ENCODE data around the gene OR12D1. TPM values are rescaled to one million over a fixed set of nuclear protein-coding genes. Genes with fewer than 3 reads are reported as not detected.
"Not testable (repeated sequence)": the region's sequence is repeated elsewhere in the genome, so short reads cannot be mapped to it uniquely, and the experiment has no call there.

The OR12D1 gene
- total RNA-seq, 6 experiments from 2014 or later, result not detected

- no peak overlapping the region for H3K27ac Mint-ChIP-seq
- no peak for TF ChIP-seq CTCF (IDR thresholded peaks at IDR 0.05)
These were observed 10.3 kb downstream of the OR12D1 start for GRCh38 chr6:29425075-29425474.

DNA sequence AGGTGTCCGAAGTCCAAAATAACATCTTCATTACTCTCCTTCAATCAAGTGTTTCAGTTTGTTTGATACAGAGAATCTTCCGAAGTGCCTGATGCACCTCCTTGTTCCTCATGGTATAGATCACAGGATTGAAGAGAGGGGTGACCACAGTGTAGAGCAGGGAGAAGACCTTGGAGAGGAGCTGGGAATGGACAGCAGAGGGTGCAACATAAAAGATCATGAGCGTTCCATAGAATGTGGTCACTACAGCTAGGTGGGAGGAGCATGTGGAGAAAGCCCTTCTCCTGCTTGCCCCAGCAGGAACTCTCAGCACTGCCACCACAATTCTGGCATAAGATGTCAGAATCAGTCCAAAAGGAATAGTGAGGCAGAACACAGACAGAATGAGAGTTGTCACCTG is 11.9 kb downstream of the OR12D1 start:
- no peak for TF ChIP-seq CTCF (IDR thresholded peaks at IDR 0.05)
- H3K27ac Mint-ChIP-seq, result no peak overlapping the region
- H3K27me3 Mint-ChIP-seq (ENCODE audit: insufficient read depth), result no peaks in the 10 kb centered on the region; the same call in 1 of the 2 replicates
- H3K9me3 Mint-ChIP-seq, result peaks cover 36% of the 10 kb centered on the region
- H3K4me1 Mint-ChIP-seq (ENCODE audit: low read depth), result no peaks in the 10 kb centered on the region
- H3K4me3 Mint-ChIP-seq, result no peak overlapping the region
- H3K36me3 Mint-ChIP-seq (ENCODE audit: low read depth), result no peaks in the 10 kb centered on the region
- DNase-seq, result no peak

More at GRCh38 chr6:29425075-29425474, 10.3 kb downstream of the OR12D1 start:
- Mint-ChIP-seq H3K36me3 (ENCODE audit: low read depth) (no peaks in the 10 kb centered on the region), H3K27me3 (ENCODE audit: insufficient read depth) (no peaks in the 10 kb centered on the region; the same call in 1 of the 2 replicates), H3K9me3 (peaks cover 38% of the 10 kb centered on the region), H3K4me3 (no peak overlapping the region), H3K4me1 (ENCODE audit: low read depth) (no peaks in the 10 kb centered on the region)
- DNase-seq, result no peak

- H3K4me3 Mint-ChIP-seq; H3K36me3 Mint-ChIP-seq (ENCODE audit: low read depth); H3K27ac Mint-ChIP-seq; H3K27me3 Mint-ChIP-seq (ENCODE audit: insufficient read depth); DNase-seq; H3K4me1 Mint-ChIP-seq (ENCODE audit: low read depth): not testable (repeated sequence)
- H3K9me3 Mint-ChIP-seq, result peaks cover 61% of the 10 kb centered on the region
These were observed 22.0 kb downstream of the OR12D1 start for GRCh38 chr6:29436730-29437129.

DNA sequence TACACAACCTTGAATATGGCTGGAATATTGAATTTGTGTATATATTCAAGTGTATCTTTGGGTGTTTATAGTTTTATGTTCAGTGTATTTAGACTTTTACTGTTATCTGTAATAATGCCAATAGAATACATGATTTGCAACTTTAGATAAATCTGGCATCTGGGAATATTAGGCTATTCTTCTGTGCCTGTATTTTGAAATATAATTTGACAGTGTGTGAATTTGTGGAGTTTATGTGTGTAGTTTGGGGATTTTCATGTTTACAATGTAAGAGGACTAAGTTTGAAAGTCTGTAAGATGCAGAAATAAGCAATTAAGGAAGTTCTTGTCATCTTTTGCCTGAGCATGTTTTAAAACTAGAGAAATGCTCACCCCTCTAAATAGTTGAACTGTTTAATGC is 24.3 kb downstream of the OR12D1 start, which contains the start of gene OR10C1:
Gene OR10C1, plus strand, starts transcription at position 301 of the 400 bp plus-strand sequence. CDS start 710 bp downstream, outside the sequence.
- H3K9me3 Mint-ChIP-seq, result peaks cover 53% of the 10 kb centered on the region
- H3K4me1 Mint-ChIP-seq (ENCODE audit: low read depth), result no peaks in the 10 kb centered on the region
- no peaks in the 10 kb centered on the region for H3K36me3 Mint-ChIP-seq (ENCODE audit: low read depth)
- H3K27ac Mint-ChIP-seq, result no peak within 1 kb of the TSS
- H3K4me3 Mint-ChIP-seq, result no peak within 1 kb of the TSS
- DNase-seq, result no peak
- no peak for TF ChIP-seq CTCF (IDR thresholded peaks at IDR 0.05)
- no peaks in the 10 kb centered on the region for H3K27me3 Mint-ChIP-seq (ENCODE audit: insufficient read depth)

- H3K4me1 Mint-ChIP-seq (ENCODE audit: low read depth), result no peaks in the 10 kb centered on the region
- DNase-seq, result no peak
- H3K4me3 Mint-ChIP-seq, result no peak overlapping the region
- H3K27me3 Mint-ChIP-seq (ENCODE audit: insufficient read depth), result no peaks in the 10 kb centered on the region; the same call in 1 of the 2 replicates
- H3K36me3 Mint-ChIP-seq (ENCODE audit: low read depth), result no peaks in the 10 kb centered on the region
- no peak overlapping the region for H3K27ac Mint-ChIP-seq
- no peak for TF ChIP-seq CTCF (IDR thresholded peaks at IDR 0.05)
- peaks cover 63% of the 10 kb centered on the region for H3K9me3 Mint-ChIP-seq
These were observed 28.0 kb downstream of the OR12D1 start for GRCh38 chr6:29442719-29443118.

GRCh38 chr6:29444031-29444430 is 29.3 kb downstream of the OR12D1 start:
- peaks cover 60% of the 10 kb centered on the region for H3K9me3 Mint-ChIP-seq
- not testable (repeated sequence) for H3K4me1 Mint-ChIP-seq (ENCODE audit: low read depth); H3K27me3 Mint-ChIP-seq (ENCODE audit: insufficient read depth); DNase-seq; H3K27ac Mint-ChIP-seq; H3K36me3 Mint-ChIP-seq (ENCODE audit: low read depth); H3K4me3 Mint-ChIP-seq

GRCh38 chr6:29447670-29448069 is 32.9 kb downstream of the OR12D1 start:
- Mint-ChIP-seq H3K4me1 (ENCODE audit: low read depth) (no peaks in the 10 kb centered on the region), H3K27me3 (ENCODE audit: insufficient read depth) (no peaks in the 10 kb centered on the region; the same call in 1 of the 2 replicates), H3K27ac (no peak overlapping the region), H3K9me3 (peaks cover 46% of the 10 kb centered on the region), H3K4me3 (no peak overlapping the region), H3K36me3 (ENCODE audit: low read depth) (no peaks in the 10 kb centered on the region)
- no peak for DNase-seq
- no peak for TF ChIP-seq CTCF (IDR thresholded peaks at IDR 0.05)

Measured in HFFc6 (cell line).